ENCODE data around the gene THSD4. TPM values are rescaled to one million over a fixed set of nuclear protein-coding genes. Genes with fewer than 3 reads are reported as not detected.
"Not testable (repeated sequence)": the region's sequence is repeated elsewhere in the genome, so short reads cannot be mapped to it uniquely, and the experiment has no call there.

THSD4 gene
- total and polyA plus RNA-seq, 7 donors = 1.4 to 7.8 (median 2.2) TPM

- intact Hi-C loops (cut with DNase I) = no loop called here
- DNase-seq = no peak
- H3K27me3 ChIP-seq = no peaks in the 10 kb centered on the region
- no peaks in the 10 kb centered on the region for H3K4me1 ChIP-seq
- no peak overlapping the region for H3K27ac ChIP-seq
- TF ChIP-seq POLR2AphosphoS5 (IDR thresholded peaks at IDR 0.05) (no peak), POLR2A (IDR thresholded peaks at IDR 0.05) (no peak), EP300 (IDR thresholded peaks at IDR 0.05) (no peak), CTCF (IDR thresholded peaks at IDR 0.05) (no peak)
- H3K36me3 ChIP-seq = no peaks in the 10 kb centered on the region
- 73 to 88% methylated on average over 8 of the region's 8 CpGs for WGBS, 2 donors
- H3K9me3 ChIP-seq = no peaks in the 10 kb centered on the region
- H3K4me3 ChIP-seq = no peak overlapping the region
Observed at GRCh38 chr15:71396536-71397125, 281.4 kb downstream of the THSD4 start.

GRCh38 chr15:71397377-71397776 lies 282.1 kb downstream of the THSD4 start:
- Histone ChIP-seq H3K4me1 (no peaks in the 10 kb centered on the region), H3K9me3 (no peaks in the 10 kb centered on the region), H3K36me3 (no peaks in the 10 kb centered on the region), H3K27me3 (no peaks in the 10 kb centered on the region), H3K27ac (no peak overlapping the region), H3K4me3 (no peak overlapping the region)
- no peak for DNase-seq
- intact Hi-C loops (cut with DNase I) = no loop called here
- 37 to 76% methylated on average over 2 of the region's 2 CpGs for WGBS, 2 donors
- TF ChIP-seq EP300 (IDR thresholded peaks at IDR 0.05) = no peak
- TF ChIP-seq CTCF (IDR thresholded peaks at IDR 0.05) = no peak
- TF ChIP-seq POLR2AphosphoS5 (IDR thresholded peaks at IDR 0.05) = no peak
- TF ChIP-seq POLR2A (IDR thresholded peaks at IDR 0.05) = no peak

- intact Hi-C loops (cut with DNase I) = no loop called here
- no peaks in the 10 kb centered on the region for H3K36me3 ChIP-seq
- no peaks in the 10 kb centered on the region for H3K9me3 ChIP-seq
- H3K4me3 ChIP-seq = no peak overlapping the region
- peak overlapping the region in 1 of 4 donors; percentile 38 for H3K27ac ChIP-seq
- WGBS, 2 donors = 21 to 55% methylated on average over 3 of the region's 3 CpGs
- no peaks in the 10 kb centered on the region for H3K4me1 ChIP-seq
- TF ChIP-seq POLR2A (IDR thresholded peaks at IDR 0.05) = no peak
- TF ChIP-seq CTCF (IDR thresholded peaks at IDR 0.05) = no peak
- TF ChIP-seq EP300 (IDR thresholded peaks at IDR 0.05) = no peak
- TF ChIP-seq POLR2AphosphoS5 (IDR thresholded peaks at IDR 0.05) = no peak
- H3K27me3 ChIP-seq = no peaks in the 10 kb centered on the region
- DNase-seq = no peak
Observed at GRCh38 chr15:71400294-71400693, 285.0 kb downstream of the THSD4 start.

GRCh38 chr15:71401728-71402127 lies 286.5 kb downstream of the THSD4 start:
- H3K4me3 ChIP-seq; H3K36me3 ChIP-seq; H3K27ac ChIP-seq; intact Hi-C loops (cut with DNase I); DNase-seq; H3K4me1 ChIP-seq; H3K27me3 ChIP-seq; H3K9me3 ChIP-seq: not testable (repeated sequence)
- WGBS, 2 donors = 91 to 92% methylated on average over 3 of the region's 3 CpGs

- TF ChIP-seq EP300 (IDR thresholded peaks at IDR 0.05) (no peak), POLR2AphosphoS5 (IDR thresholded peaks at IDR 0.05) (no peak), CTCF (IDR thresholded peaks at IDR 0.05) (no peak), POLR2A (IDR thresholded peaks at IDR 0.05) (no peak)
Observed at GRCh38 chr15:71409541-71409940, 294.3 kb downstream of the THSD4 start.

More at GRCh38 chr15:71409541-71409940, 294.3 kb downstream of the THSD4 start:
- H3K4me3 ChIP-seq = no peak overlapping the region
- WGBS, 2 donors = 10 to 11% methylated on average over 1 of the region's 1 CpG
- no peaks in the 10 kb centered on the region for H3K36me3 ChIP-seq
- intact Hi-C loops (cut with DNase I) = no loop called here
- no peaks in the 10 kb centered on the region for H3K9me3 ChIP-seq
- DNase-seq = no peak
- no peaks in the 10 kb centered on the region for H3K27me3 ChIP-seq
- H3K4me1 ChIP-seq = no peaks in the 10 kb centered on the region
- no peak overlapping the region for H3K27ac ChIP-seq

Measured in sigmoid colon (tissue), 7 donors.